RKO (cell line): ENCODE results near the gene DDN.

ENCODE experiments used
- DNase-seq: peaks from one replicate; pipeline ENCODE4 v3.0.0-alpha.2; 2016; ENCODE audit warnings: low spot score

The DDN gene

GRCh38 chr12:48981757-48982157 is 17.4 kb downstream of the DDN start:
- no peak for DNase-seq

DNA sequence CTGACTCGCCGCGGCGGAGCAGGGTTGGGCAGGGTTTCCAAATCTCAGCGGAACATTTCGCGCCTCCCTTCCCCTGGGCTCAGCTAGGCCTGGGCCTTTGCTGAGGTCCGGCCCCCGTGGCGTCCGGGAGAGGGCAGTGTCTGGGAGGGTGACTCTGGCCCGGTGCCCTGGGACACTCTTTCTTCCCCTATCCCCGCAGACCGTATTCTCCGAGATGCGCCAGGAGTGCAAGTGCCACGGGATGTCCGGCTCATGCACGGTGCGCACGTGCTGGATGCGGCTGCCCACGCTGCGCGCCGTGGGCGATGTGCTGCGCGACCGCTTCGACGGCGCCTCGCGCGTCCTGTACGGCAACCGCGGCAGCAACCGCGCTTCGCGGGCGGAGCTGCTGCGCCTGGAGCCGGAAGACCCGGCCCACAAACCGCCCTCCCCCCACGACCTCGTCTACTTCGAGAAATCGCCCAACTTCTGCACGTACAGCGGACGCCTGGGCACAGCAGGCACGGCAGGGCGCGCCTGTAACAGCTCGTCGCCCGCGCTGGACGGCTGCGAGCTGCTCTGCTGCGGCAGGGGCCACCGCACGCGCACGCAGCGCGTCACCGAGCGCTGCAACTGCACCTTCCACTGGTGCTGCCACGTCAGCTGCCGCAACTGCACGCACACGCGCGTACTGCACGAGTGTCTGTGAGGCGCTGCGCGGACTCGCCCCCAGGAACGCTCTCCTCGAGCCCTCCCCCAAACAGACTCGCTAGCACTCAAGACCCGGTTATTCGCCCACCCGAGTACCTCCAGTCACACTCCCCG is 18.0 kb downstream of the DDN start:
- DNase-seq, result no peak

- DNase-seq, result no peak
Measured at GRCh38 chr12:48980389-48980952, 18.7 kb downstream of the DDN start.

DNA sequence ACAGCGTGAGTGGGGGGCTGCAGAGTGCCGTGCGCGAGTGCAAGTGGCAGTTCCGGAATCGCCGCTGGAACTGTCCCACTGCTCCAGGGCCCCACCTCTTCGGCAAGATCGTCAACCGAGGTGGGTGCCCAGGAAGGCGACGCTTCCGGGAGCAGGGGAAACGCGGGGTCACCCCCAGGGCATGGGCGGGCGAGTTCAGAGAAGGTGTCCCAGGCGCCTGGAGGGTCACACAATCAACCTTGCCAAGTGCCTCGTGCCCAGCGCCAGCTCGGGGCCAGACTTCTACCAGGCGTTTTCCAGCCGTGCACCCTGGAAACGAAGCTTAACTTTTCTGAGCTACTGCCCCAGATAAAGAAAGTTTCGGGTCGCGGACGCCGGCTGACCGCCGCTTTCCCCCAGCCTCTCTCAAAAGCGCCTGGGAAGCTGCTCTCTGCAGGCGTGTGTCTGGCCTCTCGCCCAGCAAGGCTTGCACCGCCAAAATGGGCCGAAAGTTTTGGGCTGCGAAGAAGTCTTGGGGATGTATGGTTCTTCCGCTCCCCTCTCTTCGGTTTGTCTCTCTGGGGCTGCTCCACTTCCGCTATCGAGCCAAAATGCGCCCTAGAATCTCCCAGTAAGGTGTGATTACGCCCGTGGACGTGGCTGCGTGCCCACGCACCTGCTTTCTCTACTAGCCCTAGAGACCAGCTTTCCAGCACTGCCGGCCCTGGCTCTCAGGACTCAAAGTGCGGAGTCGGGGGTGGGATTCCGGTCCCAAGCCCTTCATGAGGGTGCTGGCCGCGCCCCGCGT is 19.4 kb downstream of the DDN start:
- DNase-seq, result no peak

- DNase-seq, result no peak
Measured at GRCh38 chr12:48978741-48979601, 20.2 kb downstream of the DDN start.

- no peak for DNase-seq
Measured at GRCh38 chr12:48978291-48978740, 20.9 kb downstream of the DDN start, which contains the start of gene WNT1. TSS of gene WNT1 (plus strand) at chr12:48978322. CDS start at chr12:48978651, 329 bp downstream.

GRCh38 chr12:48977290-48978281 is 21.6 kb downstream of the DDN start:
- peak; percentile 76 for DNase-seq

- DNase-seq, result no peak
Measured at GRCh38 chr12:48973941-48974673, 25.1 kb downstream of the DDN start.

DNA sequence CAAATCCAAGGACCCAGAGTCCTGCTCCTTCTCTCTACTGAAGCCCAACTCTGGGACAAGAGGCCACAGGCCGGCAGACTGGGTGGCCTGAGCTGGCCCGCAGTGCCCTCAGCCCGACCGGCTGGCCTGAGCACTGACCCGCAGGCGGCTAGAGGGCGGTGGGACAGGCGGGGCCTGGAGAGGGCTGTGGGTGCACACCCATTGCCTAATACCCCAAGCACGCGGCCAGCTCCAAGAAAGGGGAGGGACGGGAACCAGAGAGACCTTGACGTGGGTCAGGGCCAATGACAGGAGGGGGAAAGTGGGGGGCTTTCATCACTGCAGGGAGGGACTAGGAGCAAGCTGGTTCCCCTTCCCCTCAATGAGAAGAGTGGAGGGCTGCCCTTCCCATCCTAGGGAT is 25.6 kb downstream of the DDN start:
- no peak for DNase-seq

DNA sequence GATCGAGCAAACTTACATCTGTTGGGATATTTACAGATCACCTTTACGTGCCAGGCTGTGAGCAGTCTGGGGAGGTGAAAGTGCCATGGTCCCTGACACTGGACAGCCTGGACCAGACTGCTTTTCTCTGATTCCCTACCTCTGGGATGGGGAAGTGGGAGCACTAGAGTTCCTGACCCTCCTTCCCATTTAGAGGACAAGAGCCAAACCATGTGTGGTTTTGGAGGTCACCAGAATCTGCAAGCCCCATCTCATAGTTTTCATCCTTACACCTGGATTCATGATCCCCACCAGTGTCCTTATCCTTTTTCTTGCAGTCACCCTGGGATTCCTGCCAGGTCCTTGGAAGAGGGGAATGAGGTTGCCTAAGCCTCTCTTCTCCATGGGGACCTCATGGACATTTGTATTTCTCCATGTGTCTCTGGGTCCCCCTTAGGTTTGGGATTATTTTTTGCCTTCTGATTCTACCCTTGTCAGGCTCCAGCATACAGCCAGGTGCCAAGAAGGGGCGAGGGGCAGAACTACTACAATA is 26.2 kb downstream of the DDN start:
- no peak for DNase-seq

DNA sequence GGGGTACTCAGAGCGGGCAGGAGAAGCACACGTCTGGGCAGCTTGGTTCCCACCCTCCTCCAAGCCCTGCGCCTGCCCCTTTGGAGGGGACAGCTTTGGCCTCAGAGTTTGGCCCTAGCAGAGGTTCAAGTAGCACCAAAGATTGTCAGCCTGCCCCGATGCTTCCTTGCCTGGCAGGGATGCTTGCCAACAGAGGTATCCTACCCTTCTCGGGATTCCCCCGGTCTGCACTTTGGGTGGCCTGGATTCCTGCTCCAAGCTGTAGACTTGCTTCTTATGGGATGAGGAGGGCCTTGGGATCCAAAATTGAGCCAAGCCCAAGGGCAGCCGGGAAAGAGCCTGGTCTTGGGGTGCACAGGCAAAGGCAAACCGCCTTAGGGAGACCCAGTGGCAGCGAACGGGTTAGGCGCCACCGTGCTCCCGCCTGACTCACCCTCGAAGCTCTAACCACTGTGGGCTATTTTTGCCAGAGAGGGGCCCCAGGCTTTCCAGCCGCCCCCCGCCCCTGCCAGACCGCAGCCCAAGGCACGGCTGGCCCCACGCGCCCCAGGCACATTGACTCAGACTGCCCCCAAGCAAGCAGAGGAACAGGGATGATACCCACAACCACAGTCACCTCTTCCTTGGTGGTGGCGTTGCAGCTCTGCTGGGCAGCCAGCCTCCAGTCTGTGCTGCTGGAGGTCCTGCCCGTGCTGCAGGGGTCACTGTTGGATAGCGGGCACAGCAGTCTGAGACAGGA is 26.8 kb downstream of the DDN start:
- DNase-seq, result no peak

GRCh38 chr12:48970702-48971334 is 28.4 kb downstream of the DDN start:
- no peak for DNase-seq

DNA sequence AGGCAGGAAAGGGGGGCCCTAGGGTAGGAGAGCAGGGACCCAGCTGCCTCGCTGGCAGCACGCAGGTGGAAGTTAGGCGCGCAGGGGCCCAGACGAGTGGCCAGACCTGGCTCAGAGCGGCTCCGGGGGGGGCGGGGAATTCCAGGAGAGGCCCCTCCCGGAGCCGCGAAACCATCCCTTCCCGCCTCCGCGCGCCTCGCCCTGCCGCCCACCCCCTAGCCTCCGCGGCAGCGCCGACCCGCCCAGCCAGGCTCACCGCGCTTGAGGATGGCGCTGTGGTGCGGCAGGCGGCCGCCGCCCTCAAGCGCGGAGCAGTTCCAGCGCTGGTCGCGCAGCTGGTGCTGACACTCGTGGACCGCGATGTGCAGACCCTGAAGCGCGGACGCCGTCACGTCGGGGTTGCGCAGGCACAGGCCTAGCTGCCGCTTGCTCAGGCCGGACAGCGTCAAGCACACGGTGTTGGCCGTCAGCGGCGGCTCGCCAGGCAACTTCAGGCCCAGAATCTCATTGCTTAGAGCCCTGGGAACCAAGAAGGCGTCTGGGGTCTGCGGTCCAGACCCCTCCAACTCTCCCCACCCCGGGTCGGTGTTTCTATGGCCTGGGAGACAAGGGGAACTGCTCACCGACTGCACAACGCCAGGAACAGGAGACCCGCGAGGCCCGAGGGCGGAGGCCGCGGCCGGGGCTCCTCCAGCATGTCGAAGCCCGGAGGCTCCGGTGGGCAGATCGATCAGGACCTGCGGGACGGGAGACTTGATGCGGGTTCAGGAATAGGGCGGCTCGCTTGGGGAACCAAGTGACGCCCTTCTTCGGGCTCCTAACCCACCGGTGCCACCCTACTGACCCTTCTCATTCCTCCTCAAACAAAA is 29.1 kb downstream of the DDN start:
- DNase-seq, result no peak

DNA sequence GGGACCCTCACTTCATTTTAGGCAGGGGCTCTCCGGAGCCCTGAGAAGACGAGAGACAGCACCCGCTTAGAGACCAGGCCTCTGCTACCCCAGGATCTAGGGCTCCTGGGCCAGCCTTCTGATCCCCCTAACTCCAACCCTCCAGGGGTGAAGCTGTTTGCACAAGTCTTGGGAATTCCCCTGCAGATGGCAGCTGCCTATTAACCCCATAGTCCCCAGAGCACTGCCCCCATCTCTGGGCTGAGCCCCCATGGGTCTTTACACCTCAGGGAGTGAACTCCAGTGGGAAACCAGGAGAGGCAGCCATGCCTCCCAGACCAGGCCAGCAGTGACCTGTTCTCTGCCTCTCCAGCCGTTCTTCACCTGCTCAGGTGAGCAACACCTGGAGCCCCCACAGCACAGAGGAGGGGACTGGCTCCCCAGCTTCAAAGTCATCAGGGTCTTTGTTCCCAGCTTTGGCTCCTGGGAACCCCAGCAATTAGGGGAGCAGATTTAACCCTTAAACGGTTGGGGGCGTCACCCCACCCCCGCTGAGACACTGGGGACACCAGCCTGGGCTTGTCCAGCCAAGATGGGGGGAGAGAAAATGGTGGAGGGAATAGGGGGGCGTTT is 29.9 kb downstream of the DDN start:
- no peak for DNase-seq

DNA sequence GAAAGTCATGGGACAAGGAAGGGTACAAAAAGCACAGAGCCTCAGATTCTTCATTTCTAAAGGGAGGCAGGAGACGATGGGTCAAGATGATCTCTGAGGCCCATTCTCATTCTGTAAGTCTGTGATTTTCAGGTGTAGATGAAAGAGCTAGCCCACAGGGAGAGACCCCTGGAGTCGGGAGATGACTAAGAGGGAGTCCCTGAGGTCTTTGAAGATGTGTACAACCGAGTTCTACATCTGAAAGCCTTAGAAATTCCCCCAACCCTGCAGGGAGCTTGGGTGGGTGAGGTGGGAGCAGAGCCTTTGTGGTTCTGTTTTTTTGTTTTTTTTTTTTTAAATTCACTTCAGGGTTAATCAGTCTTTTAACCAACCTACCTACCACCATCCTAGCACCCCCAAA is 30.7 kb downstream of the DDN start:
- no peak for DNase-seq

- DNase-seq, result no peak
Measured at GRCh38 chr12:48967991-48968390, 31.2 kb downstream of the DDN start.
